GM21447 (cell line): ENCODE data around the gene C5orf15.

ENCODE experiments used
- ATAC-seq: cut with Tn5 transposase; IDR thresholded peaks from one replicate; pipeline ENCODE4 v1.9.1; 2021; ENCODE audit not compliant: unreplicated experiment

Gene C5orf15

GRCh38 chr5:133968204-133968980 lies at the start of gene C5orf15:
C5orf15 (minus strand) TSS chr5:133968625; CDS start chr5:133968584, 41 bp downstream.
- peak; percentile 97 for ATAC-seq

DNA sequence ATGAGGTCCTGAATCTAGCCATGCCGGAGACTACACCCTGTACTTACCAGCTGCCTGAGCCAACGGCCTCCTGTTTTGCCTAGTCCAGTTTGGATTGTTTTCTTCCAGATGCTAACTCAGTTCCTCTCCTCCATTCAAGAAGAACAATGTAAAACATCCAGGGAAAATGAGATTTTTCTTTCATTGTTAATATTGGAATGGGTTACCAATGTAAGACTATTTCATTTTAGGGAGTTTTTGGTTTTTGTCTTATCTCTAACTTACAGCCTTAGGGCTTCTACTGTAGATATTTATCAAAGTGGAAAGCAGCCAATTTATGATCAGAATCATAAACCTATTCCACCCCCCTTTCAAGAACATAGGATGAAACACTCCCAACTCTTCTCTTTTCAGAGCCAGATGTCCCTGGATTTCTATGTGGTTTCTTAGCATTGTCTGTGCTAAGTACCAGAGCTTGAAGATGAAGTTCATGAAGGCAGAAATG lies 39.9 kb upstream of the C5orf15 start:
- ATAC-seq: no peak

DNA sequence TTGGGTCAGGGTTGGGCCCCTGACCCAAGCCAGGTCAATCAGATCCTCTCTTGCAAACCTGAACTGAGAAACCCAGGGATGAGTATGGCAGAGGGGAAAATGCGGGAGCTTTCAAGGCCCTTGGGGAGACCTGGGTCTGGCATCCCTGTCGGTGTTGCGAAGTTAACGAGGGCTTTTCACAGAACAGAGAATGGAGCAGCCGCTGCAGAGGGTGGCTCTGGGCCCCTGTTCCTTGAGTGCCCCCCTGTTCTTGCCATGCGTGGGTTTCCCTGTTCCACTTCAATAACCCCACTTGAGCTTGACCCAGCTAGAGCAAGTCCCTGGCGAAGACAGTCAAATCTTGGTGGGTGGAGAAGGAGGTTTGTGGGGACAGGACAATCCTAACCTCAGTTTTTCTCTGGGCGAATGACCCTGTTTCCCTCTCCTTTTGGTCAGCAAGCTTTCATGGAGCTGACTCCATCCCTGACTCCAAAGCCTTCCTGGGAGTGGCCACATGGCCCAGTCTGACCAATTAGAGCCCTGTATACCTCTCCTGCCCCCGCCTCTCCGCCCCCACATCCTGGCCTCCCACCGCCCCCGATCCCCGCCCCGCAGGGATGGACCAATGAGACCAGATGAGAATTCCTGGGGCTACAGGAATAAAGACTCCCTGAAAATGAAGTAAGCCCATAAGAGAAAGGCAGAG lies 39.3 kb upstream of the C5orf15 start:
- ATAC-seq: no peak

DNA sequence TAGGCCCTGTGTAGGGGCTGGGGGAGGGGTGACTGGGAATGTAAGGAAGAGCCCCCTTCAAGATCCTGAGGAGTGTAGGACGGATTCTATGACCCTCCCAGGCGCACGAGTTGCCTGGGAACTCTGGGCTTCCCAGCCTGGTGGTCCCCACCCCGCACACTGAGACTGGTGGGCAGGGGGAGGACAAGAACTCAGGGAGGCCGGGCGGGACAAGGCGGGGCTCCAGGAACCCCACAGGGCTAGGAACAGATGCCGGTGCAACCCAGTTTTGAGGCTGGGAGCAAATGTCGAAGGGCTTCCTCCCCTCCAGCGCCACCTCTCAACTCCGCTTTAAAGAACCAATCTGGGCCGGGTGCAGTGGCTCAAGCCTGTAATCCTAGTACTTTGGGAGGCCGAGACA lies 37.7 kb upstream of the C5orf15 start:
- no peak for ATAC-seq

DNA sequence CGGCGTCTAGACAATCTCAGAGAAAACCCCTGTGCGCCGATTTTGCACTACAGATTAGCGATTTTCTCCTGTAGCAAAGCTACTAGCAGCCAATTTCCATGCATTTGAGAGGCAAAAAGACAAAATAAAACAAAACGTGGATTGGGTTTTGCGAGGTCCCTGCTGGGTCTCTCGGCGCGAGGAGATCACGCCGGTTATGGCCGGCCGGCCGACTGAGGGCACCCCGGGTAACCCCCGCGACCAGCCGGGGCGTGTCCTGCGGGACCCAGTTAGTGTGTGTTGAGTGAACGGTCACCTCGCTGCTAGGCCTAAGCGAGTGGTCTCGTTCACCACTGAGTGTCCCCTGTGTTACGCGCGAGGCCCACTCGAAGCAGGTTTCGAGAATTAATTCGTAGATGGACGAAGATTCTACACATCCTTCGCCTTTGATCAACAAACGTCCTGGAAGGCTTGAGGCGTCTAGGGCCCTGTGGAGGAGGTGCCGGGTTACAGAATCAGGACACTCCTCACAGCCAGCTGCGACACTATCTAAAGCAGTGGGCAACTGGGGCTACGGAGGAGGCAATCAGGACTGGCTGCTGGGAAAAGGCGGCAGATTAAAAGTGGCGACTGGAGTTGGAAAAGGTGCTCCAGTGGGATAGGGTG lies 37.1 kb upstream of the C5orf15 start:
- ATAC-seq: peak; percentile 16

- ATAC-seq: peak; percentile 64
Observed at GRCh38 chr5:134004626-134005416, 36.4 kb upstream of the C5orf15 start, which contains the start of gene VDAC1. VDAC1 (minus strand) TSS chr5:134004975; CDS start chr5:133993012, 11,963 bp downstream.

DNA sequence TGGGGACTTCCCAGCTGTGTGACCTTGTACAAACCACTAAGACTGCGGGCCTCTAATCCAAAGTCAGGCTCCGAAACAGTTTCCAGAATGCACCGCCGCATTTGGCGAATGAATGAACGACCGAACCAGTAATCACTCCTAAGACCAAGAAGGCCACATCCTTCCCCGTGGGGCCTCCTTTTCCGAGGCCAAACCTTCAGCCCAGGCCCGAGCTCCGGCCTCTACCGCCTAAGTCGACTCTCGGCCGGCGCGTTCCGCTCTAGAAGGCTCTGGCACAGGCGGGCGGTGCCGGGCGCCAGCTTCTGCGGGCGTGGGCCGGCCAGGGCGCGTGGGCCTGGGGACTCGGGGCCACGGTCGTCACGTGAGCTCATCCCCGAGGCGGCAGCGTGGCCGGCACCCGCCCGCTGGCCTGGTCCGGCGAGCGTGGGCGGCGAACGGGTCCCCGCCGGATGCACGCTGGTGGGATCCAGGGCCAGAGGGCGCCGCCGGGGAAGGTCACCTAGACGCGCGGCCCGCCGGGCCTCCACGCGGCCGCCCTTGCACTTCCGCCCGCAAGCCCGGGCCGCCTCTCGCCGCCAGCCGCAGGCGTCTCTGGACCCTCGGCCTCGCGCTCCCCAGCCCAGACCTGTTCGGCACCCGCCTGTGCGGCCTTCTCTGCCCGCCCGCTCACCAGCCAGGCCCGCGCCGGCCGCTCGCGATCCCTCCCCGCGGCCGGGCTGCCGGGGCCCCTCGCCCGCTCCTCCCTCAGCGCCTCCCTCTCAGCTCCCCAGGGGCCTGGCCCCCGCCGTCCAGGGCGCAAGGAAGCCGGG lies 35.6 kb upstream of the C5orf15 start:
- ATAC-seq: peak; percentile 34

DNA sequence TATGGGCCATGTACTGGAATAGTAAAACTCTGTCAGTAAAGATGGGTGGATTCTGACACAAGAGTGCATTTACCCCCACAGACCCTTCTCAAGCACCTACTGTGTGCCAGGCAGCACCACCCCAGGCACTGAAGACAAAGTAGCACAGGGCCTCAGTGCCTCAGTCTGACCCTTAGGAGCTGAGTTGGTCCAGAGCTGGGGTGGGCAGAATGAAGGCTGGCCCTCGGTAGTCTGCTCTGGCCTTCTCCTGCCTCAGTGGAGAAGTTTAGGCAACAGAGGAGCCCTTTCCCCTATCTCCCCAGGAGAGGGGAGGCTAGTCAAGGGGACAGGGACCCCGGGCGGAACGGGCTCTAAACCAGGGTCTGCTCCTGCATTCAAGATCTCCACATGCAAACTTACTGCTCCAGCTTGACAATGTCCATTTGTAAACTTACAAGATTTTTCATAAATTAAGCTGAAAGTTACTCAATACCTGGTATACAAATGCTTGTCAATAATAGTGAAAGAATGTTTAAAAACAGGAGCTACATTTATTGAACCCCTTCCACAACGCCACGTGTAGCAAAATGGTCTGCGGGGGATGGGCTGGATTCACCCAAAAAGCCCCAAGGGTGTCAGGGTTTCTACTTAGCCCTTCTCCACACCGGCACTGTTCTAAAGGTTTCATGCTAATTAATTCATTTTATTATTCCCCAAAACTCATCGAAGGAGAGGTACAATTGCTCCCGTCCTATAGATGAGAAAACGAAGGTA lies 34.8 kb upstream of the C5orf15 start:
- no peak for ATAC-seq

GRCh38 chr5:134001938-134002731 lies 33.7 kb upstream of the C5orf15 start:
- no peak for ATAC-seq

- ATAC-seq: no peak
Observed at GRCh38 chr5:134000696-134001453, 32.5 kb upstream of the C5orf15 start.

- no peak for ATAC-seq
Observed at GRCh38 chr5:134000091-134000511, 31.7 kb upstream of the C5orf15 start.

GRCh38 chr5:133998807-133999206 lies 30.4 kb upstream of the C5orf15 start:
- ATAC-seq: no peak

- no peak for ATAC-seq
Observed at GRCh38 chr5:133998042-133998441, 29.6 kb upstream of the C5orf15 start.

- no peak for ATAC-seq
Observed at GRCh38 chr5:133996683-133997252, 28.3 kb upstream of the C5orf15 start.

DNA sequence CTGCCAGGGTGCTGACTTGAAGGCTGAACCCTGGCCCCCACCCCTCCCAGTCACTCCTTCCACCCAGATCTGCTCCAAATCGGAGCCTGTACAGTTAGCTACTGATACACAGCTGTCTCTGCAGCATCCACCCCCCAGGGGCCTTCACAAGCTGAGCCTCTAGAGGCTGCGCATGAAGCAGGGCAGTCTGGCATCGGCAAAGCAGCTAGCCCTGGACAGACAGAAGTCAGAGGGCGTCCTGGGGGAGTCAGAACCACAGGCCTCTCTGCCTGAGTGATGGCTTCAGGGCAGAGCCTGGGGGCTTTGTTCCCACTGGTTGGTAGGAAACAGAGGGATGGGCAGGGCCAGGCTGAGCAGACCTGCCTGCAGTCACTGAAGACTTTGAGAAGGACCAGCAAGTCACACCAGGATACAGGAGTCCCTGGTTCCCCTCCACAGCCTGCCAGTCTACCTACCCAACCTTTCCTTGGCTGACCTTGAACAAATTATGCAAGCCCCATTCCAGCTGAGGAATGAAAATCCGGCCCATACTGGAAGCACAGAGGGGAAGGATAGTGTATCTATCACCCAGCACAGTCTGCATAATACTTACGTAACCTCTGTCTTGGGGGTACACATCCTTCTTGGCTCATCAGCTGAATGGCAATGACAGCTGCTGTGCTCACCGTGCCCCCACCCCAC lies 27.6 kb upstream of the C5orf15 start:
- no peak for ATAC-seq

GRCh38 chr5:133995341-133995740 lies 26.9 kb upstream of the C5orf15 start:
- no peak for ATAC-seq

- ATAC-seq: no peak
Observed at GRCh38 chr5:133994990-133995333, 26.5 kb upstream of the C5orf15 start.
